ENCODE results near the gene CTDSPL. TPM values are rescaled to one million over a fixed set of nuclear protein-coding genes. Genes with fewer than 3 reads are reported as not detected.

Gene CTDSPL
- total RNA-seq, 1 experiment from 2014 or later = 34.4 TPM

DNA sequence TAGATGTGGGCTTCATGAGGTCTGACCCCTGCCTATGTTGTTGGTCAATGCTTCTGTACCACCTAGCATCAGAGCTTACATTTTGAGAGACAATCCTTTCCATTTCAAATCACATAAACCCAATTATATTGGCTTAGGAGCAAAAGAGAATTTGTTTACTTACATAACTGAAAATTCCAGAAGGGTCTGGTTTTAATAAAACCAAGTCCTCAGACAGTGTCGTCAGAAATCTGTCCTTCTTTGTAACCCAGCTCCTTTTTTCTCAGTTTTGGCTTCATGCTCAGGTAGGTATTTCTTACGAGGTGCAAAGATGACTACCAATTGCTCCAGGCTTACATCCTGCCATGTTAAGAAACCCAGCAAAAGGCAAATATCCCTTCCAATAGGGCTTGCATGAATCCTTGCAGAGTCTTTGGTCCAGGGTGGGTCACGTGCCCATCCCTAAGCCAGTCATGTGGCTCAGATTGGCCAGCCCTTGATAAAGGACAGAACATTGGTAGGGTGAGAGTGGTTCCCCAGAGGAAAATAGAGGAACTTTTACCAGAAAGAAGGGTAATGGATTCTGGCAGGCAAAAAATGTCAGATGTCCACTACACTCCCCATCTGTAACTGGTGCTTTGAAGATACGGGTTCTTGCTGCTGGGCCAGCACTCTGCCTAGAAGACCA, 78.7 kb downstream of the CTDSPL start:
- no TSS peak for BruUV-seq (replicated peaks)
- no peaks in the 10 kb centered on the region for H3K9me2 ChIP-seq (ENCODE audit: insufficient read depth)
- no peak overlapping the region for H3K4me2 ChIP-seq (ENCODE audit: low read length)
- ATAC-seq = no peak
- H3K9ac ChIP-seq (ENCODE audit: low read length) = no peak overlapping the region
- H3K4me3 ChIP-seq (replicated peaks in 1 of 2; ENCODE audit: low read depth in 1 of 2, low read length in 2 of 2) = no peak overlapping the region
- intact Hi-C loops (cut with micrococcal nuclease) = no loop called here
- H3K27ac ChIP-seq (ENCODE audit: low read depth, low read length) = no peak overlapping the region
- no peaks in the 10 kb centered on the region for H3K36me3 ChIP-seq (ENCODE audit: control insufficient read depth in 1 of 2, insufficient read depth in 2 of 2, low read length in 2 of 2)
- no peak overlapping the region for H2AFZ ChIP-seq (ENCODE audit: low read depth, low read length, poor library complexity, severe bottlenecking)
- TF ChIP-seq CBX3 (IDR thresholded peaks at IDR 0.05; ENCODE audit: low read depth) (no peak), ZNF274 (IDR thresholded peaks at IDR 0.05; ENCODE audit: low read depth, low read length) (no peak), EGR1 (IDR thresholded peaks at IDR 0.05; ENCODE audit: low read depth) (no peak), ELF1 (IDR thresholded peaks at IDR 0.05; ENCODE audit: borderline replicate concordance, low read depth) (no peak), FOSL1 (IDR thresholded peaks at IDR 0.05; ENCODE audit: low read depth) (no peak), ZFX (IDR thresholded peaks at IDR 0.05) (no peak), POLR2AphosphoS5 (IDR thresholded peaks at IDR 0.05; ENCODE audit: low read depth, low read length) (no peak), REST (IDR thresholded peaks at IDR 0.05; ENCODE audit: low read depth) (no peak), CEBPB (IDR thresholded peaks at IDR 0.05; ENCODE audit: low read depth) (no peak), SIN3A (IDR thresholded peaks at IDR 0.05; ENCODE audit: low read depth) (no peak), EZH2phosphoT487 (IDR thresholded peaks at IDR 0.05; ENCODE audit: borderline replicate concordance) (no peak), TCF7L2 (IDR thresholded peaks at IDR 0.05; ENCODE audit: borderline replicate concordance, extremely low read depth, insufficient read depth, insufficient read length) (no peak), CTCF (IDR thresholded peaks at IDR 0.05 in 2 of 3, conservative IDR thresholded peaks at IDR 0.05 in 1 of 3; ENCODE audit: borderline replicate concordance in 1 of 3, insufficient read depth in 1 of 3, low read depth in 2 of 3, low read length in 2 of 3) (no peak), SRF (IDR thresholded peaks at IDR 0.05; ENCODE audit: low read depth) (no peak), SP1 (IDR thresholded peaks at IDR 0.05; ENCODE audit: low read depth) (no peak), EZH2 (IDR thresholded peaks at IDR 0.05) (no peak)
- TF ChIP-seq, protein P1, sequence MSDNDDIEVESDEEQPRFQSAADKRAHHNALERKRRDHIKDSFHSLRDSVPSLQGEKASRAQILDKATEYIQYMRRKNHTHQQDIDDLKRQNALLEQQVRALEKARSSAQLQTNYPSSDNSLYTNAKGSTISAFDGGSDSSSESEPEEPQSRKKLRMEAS (IDR thresholded peaks at IDR 0.05) = no peak
- ChIA-PET CTCF (no interaction called here), POLR2A (no interaction called here), RAD21 (ENCODE audit: low non-redundant PET in 1 of 2, low total read pairs in 2 of 2, uncharacterized antibody in 2 of 2, unreplicated experiment in 2 of 2) (no interaction called here)
- H3K4me1 ChIP-seq (ENCODE audit: control insufficient read depth in 1 of 2, insufficient read depth in 2 of 2, low read length in 2 of 2) = peaks cover 68 to 72% of the 10 kb centered on the region in 2 experiments
- no peaks in the 10 kb centered on the region for H4K20me1 ChIP-seq (ENCODE audit: insufficient read depth)
- no peak for DNase-seq (ENCODE audit: low read depth, low spot score)
- peaks cover 17% of the 10 kb centered on the region; the same call in 1 of the 2 replicates for H3K79me2 ChIP-seq (ENCODE audit: insufficient read depth, low read length)
- H3K27me3 ChIP-seq (ENCODE audit: insufficient read depth, low read length) = no peaks in the 10 kb centered on the region
- H3K9me3 ChIP-seq (ENCODE audit: control insufficient read depth in 1 of 2, insufficient read depth in 1 of 2, low read depth in 1 of 2, low read length in 2 of 2) = no peaks in the 10 kb centered on the region

Data from HCT116 (cell line).